Left lung (tissue), 10 donors: Measurements from ENCODE around the gene MICU2. TPM values are rescaled to one million over a fixed set of nuclear protein-coding genes. Genes with fewer than 3 reads are reported as not detected.
"Not testable (repeated sequence)": the region's sequence is repeated elsewhere in the genome, so short reads cannot be mapped to it uniquely, and the experiment has no call there.

Source experiments
- ATAC-seq: fragments of 200-7000 bp; cut with Tn5 transposase; one replicate; pipeline ENCODE4 v1.9.1; 2020; ENCODE audit warnings: moderate library complexity
- DNase-seq, 4 donors: peaks; one replicate each; pipeline ENCODE4 v3.0.0-alpha.2; 2013 to 2020
- H3K27ac ChIP-seq, 2 donors: fragments of 200-600 bp; sonication (generic) in 1 of 2; one replicate each; pipeline versions ENCODE4 v1.5.0 to v1.8.0; 2020 to 2021
- H3K27me3 ChIP-seq, 2 donors: fragments of 200-600 bp; sonication (generic) in 1 of 2; one replicate each; pipeline versions ENCODE4 v1.5.0 to v1.8.0; 2020 to 2021
- H3K36me3 ChIP-seq, 2 donors: fragments of 200-600 bp; sonication (generic) in 1 of 2; one replicate each; pipeline versions ENCODE4 v1.5.0 to v1.8.0; 2020 to 2021
- H3K4me1 ChIP-seq, 2 donors: fragments of 200-600 bp; one replicate each; pipeline ENCODE4 v1.8.0; 2021
- H3K4me3 ChIP-seq, 2 donors: fragments of 200-600 bp; sonication (generic) in 1 of 2; one replicate each; pipeline versions ENCODE4 v1.5.0 to v1.8.0; 2020 to 2021; ENCODE audit warnings: mild to moderate bottlenecking in 1 of 2
- H3K9me3 ChIP-seq, 2 donors: fragments of 200-600 bp; sonication (generic) in 1 of 2; one replicate each; pipeline versions ENCODE4 v1.5.0 to v1.8.0; 2020 to 2021
- intact Hi-C, 2 donors: fragments of 100-400 bp; cut with DNase I; formaldehyde crosslinking; loops; one replicate each; pipeline versions ENCODE4 v1.11.2 to v1.14.2; 2022
- polyA plus RNA-seq, 6 donors: library from polyadenylated mRNA; unstranded; fragments of 120-200 nt; gene quantifications; one replicate each; pipeline ENCODE4 v1.2.1, GENCODE V29; 2013; ENCODE audit not compliant: insufficient read length in 6 of 6
- total RNA-seq, 2 donors: library from RNA; stranded (reverse); fragmentation: NEBNext Ultra II Directional; extraction: Animal tissue kit (Norgen Biotek cat#: 25700); gene quantifications; one replicate each; pipeline ENCODE4 v1.2.1, GENCODE V29; 2021
- TF ChIP-seq, protein P1 (sequence below), 2 donors: fragments of 200-600 bp; sonication (generic) in 1 of 2; IDR thresholded peaks; one replicate each; pipeline versions ENCODE4 v1.5.0 to v1.8.0; 2021; ENCODE audit warnings: antibody characterized with exemption in 2 of 2
- donor health status: DM: no; HTN: yes; CAD: no.
- donor health status: DM: no; HTN: no; CAD: no.

Gene MICU2
- total and polyA plus RNA-seq, 8 donors = 32.4 to 96.7 (median 76.4) TPM

DNA sequence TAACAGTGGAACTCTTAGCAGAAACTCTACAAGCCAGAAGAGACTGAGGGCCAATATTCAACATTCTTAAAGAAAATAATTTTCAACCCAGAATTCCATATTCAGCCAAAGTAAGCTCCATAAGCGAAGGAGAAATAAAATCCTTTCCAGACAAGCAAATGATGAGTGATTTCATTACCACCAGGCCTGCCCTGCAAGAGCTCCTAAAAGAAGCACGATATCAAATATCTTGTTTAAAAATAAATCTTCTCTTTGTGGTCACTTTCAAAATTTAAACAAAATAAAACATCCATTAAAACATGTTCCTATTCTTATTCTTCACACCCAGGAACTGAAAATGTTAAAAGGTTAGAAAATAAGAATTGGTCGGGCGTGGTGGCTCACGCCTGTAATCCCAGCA is 13.7 kb downstream of the MICU2 start:
- peaks cover 0 to under 1% of the 10 kb centered on the region in 2 donors for H3K4me1 ChIP-seq
- H3K27ac ChIP-seq = no peak overlapping the region
- no peaks in the 10 kb centered on the region for H3K36me3 ChIP-seq
- H3K27me3 ChIP-seq = no peaks in the 10 kb centered on the region
- TF ChIP-seq, protein P1, sequence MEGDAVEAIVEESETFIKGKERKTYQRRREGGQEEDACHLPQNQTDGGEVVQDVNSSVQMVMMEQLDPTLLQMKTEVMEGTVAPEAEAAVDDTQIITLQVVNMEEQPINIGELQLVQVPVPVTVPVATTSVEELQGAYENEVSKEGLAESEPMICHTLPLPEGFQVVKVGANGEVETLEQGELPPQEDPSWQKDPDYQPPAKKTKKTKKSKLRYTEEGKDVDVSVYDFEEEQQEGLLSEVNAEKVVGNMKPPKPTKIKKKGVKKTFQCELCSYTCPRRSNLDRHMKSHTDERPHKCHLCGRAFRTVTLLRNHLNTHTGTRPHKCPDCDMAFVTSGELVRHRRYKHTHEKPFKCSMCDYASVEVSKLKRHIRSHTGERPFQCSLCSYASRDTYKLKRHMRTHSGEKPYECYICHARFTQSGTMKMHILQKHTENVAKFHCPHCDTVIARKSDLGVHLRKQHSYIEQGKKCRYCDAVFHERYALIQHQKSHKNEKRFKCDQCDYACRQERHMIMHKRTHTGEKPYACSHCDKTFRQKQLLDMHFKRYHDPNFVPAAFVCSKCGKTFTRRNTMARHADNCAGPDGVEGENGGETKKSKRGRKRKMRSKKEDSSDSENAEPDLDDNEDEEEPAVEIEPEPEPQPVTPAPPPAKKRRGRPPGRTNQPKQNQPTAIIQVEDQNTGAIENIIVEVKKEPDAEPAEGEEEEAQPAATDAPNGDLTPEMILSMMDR (IDR thresholded peaks at IDR 0.05) = no peak
- no peaks in the 10 kb centered on the region for H3K9me3 ChIP-seq
- intact Hi-C loops = no loop called here
- no peak overlapping the region for H3K4me3 ChIP-seq
- DNase-seq (no peak), ATAC-seq (no peak)

DNA sequence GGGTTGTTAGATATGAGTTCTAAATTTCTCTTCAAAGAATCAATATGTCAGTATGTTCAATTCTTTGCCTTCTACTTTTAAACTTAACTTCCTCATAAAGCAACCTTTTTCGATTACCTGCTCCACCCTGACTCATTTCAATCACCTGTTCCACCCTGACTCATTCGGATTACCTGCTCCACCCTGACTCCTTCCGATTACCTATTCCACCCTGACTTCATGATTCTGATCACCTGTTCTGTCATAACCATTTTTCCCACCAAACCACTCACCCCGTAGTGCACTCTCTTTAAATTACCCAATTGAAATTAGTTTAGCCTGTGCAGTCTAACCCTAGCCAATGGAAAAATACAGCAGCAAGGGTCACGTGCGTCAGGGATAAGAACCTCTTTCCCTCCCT is 14.5 kb downstream of the MICU2 start:
- H3K4me1 ChIP-seq, H3K36me3 ChIP-seq, intact Hi-C loops, ATAC-seq, H3K4me3 ChIP-seq, H3K27me3 ChIP-seq, H3K27ac ChIP-seq, DNase-seq, H3K9me3 ChIP-seq: not testable (repeated sequence)

DNA sequence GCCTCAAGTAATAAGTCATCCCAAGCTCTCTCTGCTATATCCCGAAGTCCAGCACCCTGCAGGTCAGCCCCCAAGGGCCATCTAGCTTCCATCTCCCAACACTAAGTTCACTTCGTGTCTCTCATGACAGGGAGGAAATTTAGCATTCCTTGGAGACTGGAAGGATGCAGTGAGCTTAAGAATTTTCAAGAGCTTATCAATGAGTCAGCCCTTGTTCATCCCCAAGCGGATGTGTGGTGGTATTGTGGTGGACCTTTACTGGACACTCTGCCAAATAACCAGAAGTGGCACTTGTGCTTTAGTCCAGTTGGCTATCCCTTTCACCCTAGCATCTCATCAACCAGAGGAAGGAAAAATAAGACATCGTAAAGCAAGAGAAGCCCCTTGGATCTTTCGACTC is 15.6 kb downstream of the MICU2 start:
- H3K36me3 ChIP-seq, ATAC-seq, H3K4me1 ChIP-seq, H3K4me3 ChIP-seq, H3K27ac ChIP-seq, intact Hi-C loops, DNase-seq, H3K27me3 ChIP-seq, H3K9me3 ChIP-seq: not testable (repeated sequence)

DNA sequence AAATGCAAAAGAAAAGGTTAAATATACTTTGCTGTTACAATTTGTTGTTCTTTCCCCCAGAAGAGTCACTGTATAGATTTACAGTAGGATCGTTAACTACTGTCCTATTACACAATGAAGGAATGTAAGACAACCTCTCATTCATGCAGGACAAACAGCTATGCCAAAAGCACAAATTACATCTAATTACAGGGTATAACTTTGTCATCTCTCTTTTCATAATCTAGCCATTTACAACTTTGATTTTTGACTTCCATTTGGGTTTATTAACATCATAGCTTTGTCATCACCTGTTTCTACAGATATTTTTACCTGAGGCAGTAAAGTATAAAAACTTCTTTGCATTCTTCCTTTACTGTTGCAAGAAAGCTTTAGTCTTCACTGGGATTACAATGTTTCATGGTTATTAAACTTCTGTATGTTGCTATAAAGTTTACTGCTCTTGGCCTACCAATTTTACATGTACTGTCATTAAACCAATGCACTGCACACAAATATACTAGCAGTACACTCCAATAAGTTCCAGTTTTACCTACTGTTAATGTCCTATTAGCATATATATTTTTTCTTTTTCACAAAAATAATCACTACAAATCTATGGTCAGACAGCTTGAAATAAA is 18.9 kb downstream of the MICU2 start:
- ATAC-seq (no peak), DNase-seq (no peak)
- H3K9me3 ChIP-seq = peaks cover 0 to 15% of the 10 kb centered on the region in 2 donors
- peaks cover 0 to 12% of the 10 kb centered on the region in 2 donors for H3K4me1 ChIP-seq
- H3K4me3 ChIP-seq = no peak overlapping the region
- H3K36me3 ChIP-seq = no peaks in the 10 kb centered on the region
- intact Hi-C loops = no loop called here
- TF ChIP-seq, protein P1 (IDR thresholded peaks at IDR 0.05) = no peak
- no peak overlapping the region for H3K27ac ChIP-seq
- no peaks in the 10 kb centered on the region for H3K27me3 ChIP-seq

DNA sequence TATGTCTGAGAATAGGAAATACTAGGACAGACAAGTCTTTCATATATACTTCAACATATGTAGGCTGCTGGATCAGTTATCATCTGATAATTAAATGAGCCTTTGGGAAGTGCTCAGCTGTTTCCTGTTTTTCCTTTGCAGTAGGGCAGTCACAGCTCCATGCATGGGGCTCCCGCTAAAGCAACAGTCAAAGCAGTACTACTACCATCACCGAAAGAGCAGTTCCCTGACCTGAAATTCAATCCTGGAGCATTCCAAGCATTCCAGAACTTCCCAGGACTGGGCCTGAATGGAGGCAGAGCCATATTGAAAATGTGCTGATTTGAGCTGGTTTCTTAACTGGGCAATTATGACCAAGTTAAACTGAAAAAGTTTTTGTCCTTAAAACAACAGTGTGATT is 20.5 kb downstream of the MICU2 start:
- peak in 1 of 4 donors; percentile 27 for DNase-seq
- H3K27ac ChIP-seq = no peak overlapping the region
- peaks cover 0 to 22% of the 10 kb centered on the region in 2 donors for H3K4me1 ChIP-seq
- ATAC-seq = no peak
- no peaks in the 10 kb centered on the region for H3K27me3 ChIP-seq
- TF ChIP-seq, protein P1 (IDR thresholded peaks at IDR 0.05) = no peak
- peaks cover 0 to 15% of the 10 kb centered on the region in 2 donors for H3K9me3 ChIP-seq
- H3K36me3 ChIP-seq = no peaks in the 10 kb centered on the region
- H3K4me3 ChIP-seq = no peak overlapping the region
- intact Hi-C loops = no loop called here

DNA sequence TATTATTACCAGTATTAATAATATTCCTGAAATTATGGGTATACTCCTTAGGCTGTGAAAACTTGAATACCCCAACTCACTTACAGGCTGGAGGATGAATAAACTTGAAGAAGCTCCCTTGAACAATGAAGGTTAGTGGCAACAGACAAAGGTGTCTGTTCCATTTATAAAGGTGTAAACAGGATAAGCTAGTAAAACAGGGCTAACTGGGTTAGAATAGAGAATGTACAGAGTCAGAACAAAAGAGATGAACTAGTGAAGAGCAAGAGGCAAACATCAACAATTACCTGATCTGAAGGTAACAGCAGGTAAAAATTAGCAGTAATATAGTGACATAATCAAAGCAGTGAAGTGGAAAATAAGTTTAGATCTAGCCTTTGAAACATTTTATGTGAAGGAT is 23.2 kb downstream of the MICU2 start:
- no peaks in the 10 kb centered on the region for H3K36me3 ChIP-seq
- peaks cover 0 to 15% of the 10 kb centered on the region in 2 donors for H3K9me3 ChIP-seq
- H3K27me3 ChIP-seq = no peaks in the 10 kb centered on the region
- TF ChIP-seq, protein P1 (IDR thresholded peaks at IDR 0.05) = no peak
- no peak for DNase-seq
- no peak overlapping the region for H3K27ac ChIP-seq
- H3K4me3 ChIP-seq = no peak overlapping the region
- peaks cover 0 to 22% of the 10 kb centered on the region in 2 donors for H3K4me1 ChIP-seq
- intact Hi-C loops = no loop called here
- ATAC-seq = no peak
